ENCODE measurements around the gene DENND2D.

DENND2D gene

GRCh38 chr1:111202707-111203623 is 2.5 kb upstream of the DENND2D start:
- DNase-seq (ENCODE audit: low spot score): no peak

- no peak for DNase-seq (ENCODE audit: low spot score)
Observed at GRCh38 chr1:111202366-111202706, 1.9 kb upstream of the DENND2D start.

DNA sequence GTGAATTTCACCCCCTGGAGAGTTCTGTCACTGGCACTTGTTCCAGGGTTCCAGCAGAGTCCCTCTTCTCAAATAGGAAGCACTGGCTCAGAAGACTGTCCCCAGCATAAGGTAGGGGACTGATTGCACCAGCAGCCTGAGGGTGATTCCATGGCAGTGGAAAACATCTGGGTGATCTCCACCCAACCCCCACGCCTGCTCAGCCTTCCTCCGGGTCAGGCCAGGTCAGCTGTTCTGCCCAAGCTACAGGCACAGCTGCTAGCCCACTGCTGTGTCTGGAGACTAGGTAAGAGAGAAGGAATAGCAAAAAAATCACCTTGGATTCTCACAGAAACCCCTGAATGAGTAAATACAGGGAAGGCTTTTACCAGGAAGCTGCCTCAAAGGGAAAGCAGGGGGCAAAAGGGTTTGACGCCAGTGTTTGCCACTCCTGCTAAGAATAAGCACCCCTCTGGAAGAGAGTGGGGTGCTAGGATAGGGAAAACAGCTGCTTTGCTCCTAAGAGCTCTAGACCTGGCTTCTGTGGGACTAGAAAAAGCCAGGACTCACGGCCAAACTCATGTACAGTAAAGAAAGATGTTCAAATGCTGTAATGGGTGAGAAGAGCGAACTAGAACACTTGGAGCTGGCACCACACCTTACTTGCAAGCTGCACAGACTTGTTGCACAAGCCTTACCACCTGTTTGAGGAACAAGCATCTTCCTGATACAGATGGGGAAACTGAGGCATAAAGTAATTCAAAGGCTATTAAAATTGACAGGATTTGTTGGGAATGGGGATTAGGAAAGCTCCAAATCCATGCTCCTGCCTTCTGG is 1.0 kb upstream of the DENND2D start:
- DNase-seq (ENCODE audit: low spot score): no peak

GRCh38 chr1:111200802-111201161 is 336 bp upstream of the DENND2D start:
- DNase-seq (ENCODE audit: low spot score): no peak

- DNase-seq (ENCODE audit: low spot score): no peak
Observed at GRCh38 chr1:111199329-111199728, 1.1 kb downstream of the DENND2D start.

DNA sequence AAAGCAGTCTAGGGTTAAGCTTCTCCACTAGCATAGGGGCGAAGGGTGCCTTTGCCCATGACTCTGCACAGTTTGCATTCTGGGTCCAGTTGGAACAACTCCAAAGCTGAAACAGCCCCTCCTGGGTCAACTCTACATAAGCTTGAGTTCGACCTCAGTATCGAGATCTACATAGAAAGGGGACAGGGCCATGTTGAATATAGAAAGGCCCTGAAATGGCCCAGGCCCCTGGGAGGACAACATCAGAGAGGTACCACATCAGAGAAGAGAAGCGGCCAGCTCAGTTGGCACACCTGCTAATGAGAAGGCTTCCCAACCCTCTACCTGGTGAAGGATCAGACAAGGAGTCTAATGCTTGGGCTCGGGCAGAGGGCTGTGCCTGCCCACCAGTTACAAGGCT is 1.6 kb downstream of the DENND2D start:
- DNase-seq (ENCODE audit: low spot score): no peak

DNA sequence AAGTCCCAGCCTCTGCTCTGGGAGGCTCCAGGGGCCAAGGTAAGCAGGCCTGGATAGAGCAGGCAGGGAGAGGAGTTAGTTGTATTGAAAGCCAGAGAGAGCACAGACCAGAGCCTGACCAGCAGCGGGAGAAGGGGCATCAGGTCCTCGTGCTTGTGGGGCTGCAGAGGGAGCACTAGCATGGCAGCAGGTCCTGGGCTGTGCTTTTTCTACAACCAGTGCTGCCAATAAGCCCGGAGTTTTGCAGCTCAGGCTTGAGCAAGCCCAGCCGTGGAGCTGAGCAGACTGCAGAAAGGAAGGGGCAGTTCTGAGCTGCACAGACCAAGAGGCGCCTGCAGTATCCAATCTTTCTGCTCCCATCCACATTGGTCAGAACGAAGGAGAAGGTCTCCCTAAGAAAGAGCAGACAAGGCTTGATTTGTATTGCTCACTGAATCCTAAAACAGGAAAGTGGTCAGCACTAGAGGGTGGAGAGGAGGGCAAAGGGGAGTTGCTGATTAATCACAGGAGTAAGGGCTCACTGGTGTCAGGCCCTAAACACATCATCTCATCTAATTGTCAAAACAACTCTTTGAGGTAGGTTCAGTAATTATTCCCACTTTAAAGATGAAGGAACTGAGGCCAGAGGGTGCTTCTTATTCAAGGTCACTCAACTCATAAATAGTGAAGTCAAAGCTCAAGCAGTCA is 2.7 kb downstream of the DENND2D start:
- no peak for DNase-seq (ENCODE audit: low spot score)

- no peak for DNase-seq (ENCODE audit: low spot score)
Observed at GRCh38 chr1:111196213-111196612, 4.2 kb downstream of the DENND2D start.

DNA sequence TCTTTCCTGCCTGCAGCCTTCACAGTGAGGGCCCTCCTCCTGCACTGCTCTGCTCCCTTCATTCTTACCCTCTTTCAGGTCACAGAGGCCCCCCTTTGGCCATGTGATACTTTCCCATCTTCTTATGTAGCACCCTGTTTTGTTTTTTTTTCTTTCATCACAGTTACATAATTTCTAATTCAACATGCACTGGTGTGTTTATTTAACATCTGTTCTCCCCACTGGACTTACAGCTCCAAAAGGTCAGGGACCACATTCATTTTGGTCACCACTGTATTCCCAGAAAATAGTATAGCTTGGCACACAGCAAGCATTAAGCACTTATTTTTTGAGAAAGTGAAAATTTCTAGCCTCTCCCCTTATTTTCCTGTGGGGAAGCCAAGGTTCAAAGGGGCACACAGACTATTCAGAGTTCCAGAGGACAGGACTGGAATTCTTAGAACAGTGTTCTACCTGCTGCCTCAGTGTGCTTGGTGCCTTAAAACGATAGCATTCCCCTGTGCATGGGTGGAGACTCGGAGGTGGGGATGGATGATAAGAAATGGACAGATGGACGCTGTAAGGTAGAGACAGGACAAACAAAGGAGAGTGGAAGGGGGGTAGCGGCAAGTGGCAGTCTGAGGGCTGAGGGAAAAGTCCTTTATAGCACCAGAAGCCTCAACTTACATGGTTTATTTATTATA is 5.3 kb downstream of the DENND2D start:
- DNase-seq (ENCODE audit: low spot score): no peak

GRCh38 chr1:111193712-111194480 is 6.5 kb downstream of the DENND2D start:
- DNase-seq (ENCODE audit: low spot score): no peak

GRCh38 chr1:111192658-111193519 is 7.6 kb downstream of the DENND2D start:
- no peak for DNase-seq (ENCODE audit: low spot score)

- no peak for DNase-seq (ENCODE audit: low spot score)
Observed at GRCh38 chr1:111192074-111192473, 8.4 kb downstream of the DENND2D start.

- DNase-seq (ENCODE audit: low spot score): no peak
Observed at GRCh38 chr1:111191496-111191895, 8.9 kb downstream of the DENND2D start.

DNA sequence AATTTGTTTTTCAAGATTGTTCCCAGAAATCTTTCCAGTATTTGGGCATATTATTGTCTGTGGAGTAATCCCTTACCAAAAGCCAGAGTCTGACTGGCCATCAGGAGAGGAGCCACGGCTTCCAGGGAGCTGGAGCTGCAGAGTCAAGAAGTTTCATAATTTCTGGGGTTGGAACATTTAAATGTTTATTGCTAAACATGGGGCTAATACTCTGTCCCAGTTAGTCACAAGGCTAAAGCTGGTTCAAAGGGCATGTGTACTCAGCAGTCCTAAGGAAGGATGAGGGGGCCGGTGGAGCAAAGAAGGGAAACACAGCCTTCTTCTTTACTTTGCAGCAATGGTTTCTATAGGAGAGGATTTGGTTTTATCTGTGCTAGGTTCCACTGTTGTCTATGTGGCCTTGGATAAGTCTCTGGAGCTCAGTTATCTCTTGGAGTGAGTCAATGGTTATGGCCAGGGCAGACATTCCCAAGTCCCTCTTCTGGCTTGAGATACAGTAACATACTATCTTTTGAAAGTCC is 9.5 kb downstream of the DENND2D start:
- no peak for DNase-seq (ENCODE audit: low spot score)

DNA sequence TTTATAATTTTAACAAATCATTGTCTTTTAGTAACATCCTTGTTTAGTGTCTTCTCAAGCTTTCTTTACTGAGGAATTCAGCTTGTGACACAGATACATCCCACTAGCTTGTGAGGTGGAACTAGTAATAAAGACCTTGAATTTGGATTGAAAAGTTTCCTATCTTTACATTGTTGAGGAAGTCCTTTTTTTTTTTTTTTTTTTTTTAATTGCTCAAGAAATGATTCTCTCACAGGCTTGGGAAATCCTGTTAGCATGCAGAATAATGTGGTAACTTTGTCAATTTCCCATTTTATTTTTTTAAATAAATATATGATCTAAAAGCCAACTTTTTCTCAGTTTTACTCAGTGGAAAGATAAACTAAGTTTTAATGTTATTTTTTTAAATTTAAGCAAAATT is 15.8 kb downstream of the DENND2D start:
- no peak for DNase-seq (ENCODE audit: low spot score)

GRCh38 chr1:111183308-111184069 is 17.0 kb downstream of the DENND2D start:
- no peak for DNase-seq (ENCODE audit: low spot score)

DNA sequence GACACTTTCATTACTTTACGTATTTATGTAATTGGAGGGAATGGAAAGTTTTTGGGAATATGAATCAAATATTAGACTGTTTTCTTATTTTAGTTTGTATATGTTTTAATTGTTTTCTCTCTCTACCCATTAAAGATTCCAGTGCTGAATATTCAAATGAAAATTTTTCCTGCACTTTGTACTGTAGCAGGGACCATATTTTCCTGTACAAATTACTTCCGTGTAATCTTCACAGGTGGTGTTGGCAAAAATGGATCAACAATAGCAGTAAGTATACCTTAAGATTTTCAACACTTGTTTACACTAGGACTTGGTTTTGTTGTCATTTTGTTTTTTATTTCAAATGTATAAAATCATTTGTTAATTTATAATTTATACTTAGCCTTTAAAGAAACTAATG is 18.4 kb downstream of the DENND2D start:
- no peak for DNase-seq (ENCODE audit: low spot score)

DNA sequence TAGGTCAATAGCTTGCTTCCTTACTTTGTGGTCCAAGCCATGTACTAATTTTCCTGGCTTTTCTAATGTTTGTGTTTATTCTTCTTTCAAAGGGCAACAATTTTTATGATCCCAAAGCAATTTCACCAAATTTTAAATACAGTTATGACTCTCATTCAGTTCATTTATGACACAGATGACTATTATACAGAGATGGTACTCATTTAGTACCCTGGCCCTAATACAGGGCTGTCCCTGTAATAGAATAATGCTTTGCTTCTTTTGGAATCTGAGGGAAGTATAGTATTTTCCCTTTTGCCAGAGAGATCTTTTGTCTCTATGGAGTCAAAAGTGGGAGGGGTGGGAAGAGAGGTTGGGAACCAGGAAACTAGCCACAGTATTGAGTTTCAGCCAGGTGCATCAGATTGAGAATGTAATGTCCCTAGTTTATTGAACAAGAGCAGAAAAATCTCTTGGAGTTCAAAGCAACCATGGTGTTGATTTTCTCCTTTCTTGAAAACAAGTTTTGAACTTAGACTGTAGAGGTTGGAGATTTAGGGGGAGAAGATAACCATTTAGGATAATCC is 20.4 kb downstream of the DENND2D start:
- DNase-seq (ENCODE audit: low spot score): no peak

DNA sequence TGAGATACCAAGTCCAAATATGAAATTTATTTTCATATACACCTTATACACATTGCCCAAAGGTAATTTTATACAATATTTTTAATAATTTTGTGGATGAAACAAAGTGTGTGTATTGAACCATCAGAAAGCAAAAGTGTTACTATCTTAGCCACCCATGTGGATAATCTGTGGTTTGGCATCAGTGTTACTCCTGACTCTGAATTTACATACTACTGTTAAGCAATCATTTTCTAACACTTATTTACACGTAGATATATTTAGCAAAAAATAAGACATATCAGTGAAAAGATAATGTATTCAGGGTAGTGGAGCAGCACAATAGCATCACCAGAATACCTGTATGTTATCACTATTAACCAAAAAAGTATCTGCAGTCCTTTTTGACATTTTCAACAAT is 23.8 kb downstream of the DENND2D start:
- DNase-seq (ENCODE audit: low spot score): no peak

Measured in germinal center (tissue), 1 donor.